Neuronal stem cell (in vitro differentiated cells): Measurements from ENCODE around the gene UGT1A7.

ENCODE experiments used
- DNase-seq: peaks from one replicate; pipeline ENCODE4 v3.0.0-alpha.2; 2013; ENCODE audit warnings: low spot score
- H2AFZ ChIP-seq: one replicate; pipeline ENCODE4 v1.6.1; 2013; ENCODE audit warnings: mild to moderate bottlenecking, low read length, inconsistent platforms
- H2AK5ac ChIP-seq: 2 replicates; pipeline ENCODE4 v1.6.1; 2013; ENCODE audit warnings: low read depth, mild to moderate bottlenecking, inconsistent platforms, low read length, moderate library complexity, mixed read lengths
- H2BK120ac ChIP-seq: 2 replicates; pipeline ENCODE4 v1.6.1; 2013; ENCODE audit warnings: low read depth, mild to moderate bottlenecking, inconsistent platforms, low read length, moderate library complexity, mixed read lengths
- H2BK12ac ChIP-seq: one replicate; pipeline ENCODE4 v1.6.1; 2013; ENCODE audit warnings: low read length, inconsistent platforms
- H2BK15ac ChIP-seq: 2 replicates; pipeline ENCODE4 v1.6.1; 2013; ENCODE audit warnings: mild to moderate bottlenecking, low read length, inconsistent platforms, mixed read lengths
- H2BK5ac ChIP-seq: one replicate; pipeline ENCODE4 v1.6.1; 2013; ENCODE audit warnings: inconsistent platforms, mild to moderate bottlenecking, low read length, moderate library complexity
- H3K14ac ChIP-seq: one replicate; pipeline ENCODE4 v1.6.1; 2013; ENCODE audit warnings: low read length, inconsistent platforms
- H3K18ac ChIP-seq: 2 replicates; pipeline ENCODE4 v1.6.1; 2013; ENCODE audit warnings: low read length, inconsistent platforms
- H3K23ac ChIP-seq: 2 replicates; pipeline ENCODE4 v1.6.1; 2013; ENCODE audit warnings: low read depth, mild to moderate bottlenecking, mixed read lengths, low read length, inconsistent platforms; ENCODE audit not compliant: poor library complexity
- H3K27ac ChIP-seq: replicated peaks from 3 replicates; pipeline ENCODE4 v1.5.1; 2013; ENCODE audit warnings: low read length, inconsistent platforms
- H3K27me3 ChIP-seq, 3 experiments: 2 replicates each; pipeline ENCODE4 v1.6.1; 2013; ENCODE audit warnings: low read length in 3 of 3, mild to moderate bottlenecking in 2 of 3, inconsistent platforms in 1 of 3, low read depth in 1 of 3, mixed read lengths in 1 of 3, moderate library complexity in 1 of 3; ENCODE audit not compliant: control insufficient read depth in 3 of 3, insufficient read depth in 3 of 3
- H3K36me3 ChIP-seq, 2 donors: replicated peaks in 1 of 2; 2 replicates each; pipeline ENCODE4 v1.6.1; 2013; ENCODE audit warnings: low read length in 2 of 2; ENCODE audit not compliant: control insufficient read depth in 2 of 2, insufficient read depth in 2 of 2
- H3K4ac ChIP-seq: 2 replicates; pipeline ENCODE4 v1.6.1; 2013; ENCODE audit warnings: inconsistent platforms, mild to moderate bottlenecking, low read length, moderate library complexity
- H3K4me1 ChIP-seq, 2 donors: 1 replicate in 1 of 2; 2 replicates in 1 of 2; pipeline ENCODE4 v1.6.1; 2013; ENCODE audit warnings: low read length in 2 of 2, low read depth in 1 of 2; ENCODE audit not compliant: control insufficient read depth in 2 of 2, insufficient read depth in 1 of 2
- H3K4me2 ChIP-seq: one replicate; pipeline ENCODE4 v1.6.1; 2013; ENCODE audit warnings: mild to moderate bottlenecking, low read length, inconsistent platforms; ENCODE audit not compliant: insufficient read depth, poor library complexity, severe bottlenecking
- H3K4me3 ChIP-seq, 2 donors: 2 replicates each; pipeline ENCODE4 v1.5.1; 2013; ENCODE audit warnings: low read length in 2 of 2, mild to moderate bottlenecking in 2 of 2, inconsistent platforms in 1 of 2, moderate library complexity in 1 of 2
- H3K79me1 ChIP-seq: one replicate; pipeline ENCODE4 v1.6.1; 2013; ENCODE audit warnings: low read depth, mild to moderate bottlenecking, inconsistent platforms, low read length, moderate library complexity
- H3K9ac ChIP-seq: one replicate; pipeline ENCODE4 v1.6.1; 2013; ENCODE audit warnings: mild to moderate bottlenecking, low read depth, low read length, inconsistent platforms; ENCODE audit not compliant: poor library complexity
- H3K9me3 ChIP-seq, 2 donors: replicated peaks in 1 of 2; 2 replicates each; pipeline versions ENCODE3 to v1.6.1; 2013; ENCODE audit warnings: low read length in 2 of 2, mild to moderate bottlenecking in 2 of 2, inconsistent platforms in 1 of 2, low read depth in 1 of 2, mixed read lengths in 1 of 2, moderate library complexity in 1 of 2; ENCODE audit not compliant: control insufficient read depth in 2 of 2, insufficient read depth in 1 of 2
- H4K8ac ChIP-seq: one replicate; pipeline ENCODE4 v1.6.1; 2013; ENCODE audit warnings: low read depth, mild to moderate bottlenecking, inconsistent platforms, low read length, moderate library complexity
- H4K91ac ChIP-seq: one replicate; pipeline ENCODE4 v1.6.1; 2013; ENCODE audit warnings: low read length, low read depth, mild to moderate bottlenecking, inconsistent platforms; ENCODE audit not compliant: poor library complexity
- WGBS, 2 donors: extraction: QIAGEN DNeasy Blood & Tissue Kit; methylation state at CpG; one replicate each; pipeline ENCODE4 v1.1.7; 2013; ENCODE audit warnings: missing lambda C conversion rate in 2 of 2, mixed read lengths in 1 of 2; ENCODE audit not compliant: insufficient read length in 2 of 2, insufficient replicate concordance in 1 of 2; ENCODE audit errors: extremely low coverage in 2 of 2; 5-methylcytosine and 5-hydroxymethylcytosine counted together

UGT1A7 gene

DNA sequence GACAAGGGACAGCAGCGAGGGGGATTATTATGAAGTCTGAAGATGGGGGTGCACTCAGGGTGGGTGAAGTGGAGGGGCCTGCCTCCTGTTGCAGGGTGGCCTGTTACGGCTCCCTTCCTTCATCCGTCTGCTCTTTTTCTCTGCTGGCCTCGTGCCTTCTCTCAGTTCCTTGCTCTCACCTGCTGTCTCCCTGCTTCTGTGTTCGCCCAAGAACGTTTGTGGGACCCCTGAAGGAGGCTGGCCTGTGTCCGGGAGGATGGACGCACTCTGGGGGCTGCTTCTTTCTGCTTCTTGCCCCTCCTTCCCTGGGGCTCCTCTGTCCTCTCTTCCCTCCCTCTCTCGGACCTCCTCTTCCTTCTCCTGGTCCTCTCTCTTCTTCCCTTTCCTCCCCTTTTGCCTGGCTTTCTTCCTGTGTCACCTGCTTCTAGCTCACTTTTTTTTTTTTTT is 110.2 kb downstream of the UGT1A7 start:
- Histone ChIP-seq H2BK5ac (no peak overlapping the region), H2AFZ (no peak overlapping the region), H3K23ac (no peak overlapping the region), H3K4me2 (peak overlapping the region; percentile 11), H2AK5ac (no peak overlapping the region), H3K18ac (no peak overlapping the region), H3K36me3 (no peaks in the 10 kb centered on the region), H3K9me3 (no peaks in the 10 kb centered on the region), H4K91ac (no peak overlapping the region), H2BK120ac (no peak overlapping the region), H3K4me3 (no peak overlapping the region), H3K27me3 (peaks cover 0 to 3% (median 0%) of the 10 kb centered on the region in 3 experiments), H2BK15ac (no peak overlapping the region), H2BK12ac (no peak overlapping the region), H4K8ac (no peak overlapping the region), H3K14ac (no peak overlapping the region), H3K4ac (no peak overlapping the region), H3K4me1 (no peaks in the 10 kb centered on the region), H3K79me1 (no peaks in the 10 kb centered on the region), H3K27ac (no peak overlapping the region), H3K9ac (no peak overlapping the region)
- DNase-seq = no peak
- no CpG with 5 or more reads among the region's 9 CpGs for WGBS, 2 donors

GRCh38 chr2:233792720-233793119 is 111.0 kb downstream of the UGT1A7 start:
- Histone ChIP-seq H3K36me3 (no peaks in the 10 kb centered on the region), H2AFZ (no peak overlapping the region), H3K23ac (no peak overlapping the region), H3K4me2 (no peak overlapping the region), H3K4me1 (no peaks in the 10 kb centered on the region), H3K14ac (no peak overlapping the region), H3K18ac (no peak overlapping the region), H3K4ac (no peak overlapping the region), H3K4me3 (peak overlapping the region in 1 of 2 donors; percentile 61), H2BK120ac (no peak overlapping the region), H4K91ac (no peak overlapping the region), H2BK5ac (no peak overlapping the region), H3K9ac (no peak overlapping the region), H4K8ac (no peak overlapping the region), H2BK15ac (no peak overlapping the region), H3K27ac (no peak overlapping the region), H2BK12ac (no peak overlapping the region), H3K79me1 (no peaks in the 10 kb centered on the region), H2AK5ac (no peak overlapping the region), H3K27me3 (peaks cover 0 to 3% (median 0%) of the 10 kb centered on the region in 3 experiments), H3K9me3 (no peaks in the 10 kb centered on the region)
- no peak for DNase-seq
- WGBS, 2 donors = no CpG with 5 or more reads among the region's 7 CpGs

DNA sequence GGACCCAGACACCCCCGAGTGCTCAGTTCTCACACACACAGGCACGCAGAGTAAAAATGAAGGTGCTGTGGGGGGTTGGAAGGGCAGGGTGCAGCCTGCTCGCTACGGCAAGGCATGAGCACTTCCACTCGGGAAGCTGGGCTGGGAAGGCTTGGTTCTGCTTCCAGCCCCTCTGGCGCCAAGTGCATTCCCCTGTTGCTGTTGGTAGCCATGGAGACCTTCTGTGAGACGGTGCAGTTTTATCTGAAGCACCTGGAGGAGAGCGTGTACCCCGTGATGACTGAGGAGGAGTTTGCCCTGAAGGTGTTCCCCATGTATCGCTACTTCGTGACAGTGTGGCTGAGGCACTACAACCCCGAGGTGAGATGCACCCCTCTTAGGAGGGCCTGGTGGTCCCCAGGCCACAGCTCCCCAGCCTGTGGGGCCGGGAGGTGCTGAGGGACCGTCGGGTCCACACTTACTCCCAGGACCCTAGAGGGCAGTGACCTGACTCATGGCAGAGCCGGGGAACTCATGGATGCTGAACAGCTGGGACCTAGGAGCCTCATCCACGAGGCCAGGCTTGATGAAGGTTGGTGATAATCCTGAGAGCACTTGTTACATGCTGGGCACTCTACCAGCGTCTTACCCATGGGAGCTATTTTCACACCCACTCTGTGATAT is 111.9 kb downstream of the UGT1A7 start:
- Histone ChIP-seq H3K4me1 (no peaks in the 10 kb centered on the region), H3K4me2 (no peak overlapping the region), H2AK5ac (peak overlapping the region; percentile 2), H4K91ac (no peak overlapping the region), H3K36me3 (no peaks in the 10 kb centered on the region), H2BK5ac (no peak overlapping the region), H3K14ac (no peak overlapping the region), H3K27me3 (peaks cover 0 to 3% (median 0%) of the 10 kb centered on the region in 3 experiments), H2BK120ac (no peak overlapping the region), H3K79me1 (no peaks in the 10 kb centered on the region), H3K4me3 (no peak overlapping the region), H3K9ac (peak overlapping the region; percentile 34), H2AFZ (no peak overlapping the region), H3K4ac (peak overlapping the region; percentile 20), H2BK15ac (peak overlapping the region; percentile 65), H3K18ac (no peak overlapping the region), H3K9me3 (no peaks in the 10 kb centered on the region), H3K27ac (no peak overlapping the region), H3K23ac (no peak overlapping the region), H4K8ac (no peak overlapping the region), H2BK12ac (no peak overlapping the region)
- no CpG with 5 or more reads among the region's 18 CpGs for WGBS, 2 donors
- no peak for DNase-seq

- Histone ChIP-seq H3K4me3 (no peak overlapping the region), H3K4me2 (no peak overlapping the region), H2BK120ac (no peak overlapping the region), H2BK12ac (peak overlapping the region; percentile 66), H3K79me1 (no peaks in the 10 kb centered on the region), H2BK15ac (peak overlapping the region; percentile 65), H3K4me1 (peaks cover 0 to 2% of the 10 kb centered on the region in 2 donors), H4K91ac (no peak overlapping the region), H4K8ac (no peak overlapping the region), H2BK5ac (no peak overlapping the region), H3K4ac (peak overlapping the region; percentile 20), H3K9me3 (no peaks in the 10 kb centered on the region), H3K27ac (no peak overlapping the region), H3K9ac (no peak overlapping the region), H3K23ac (no peak overlapping the region), H3K14ac (no peak overlapping the region), H2AFZ (no peak overlapping the region), H3K27me3 (peaks cover 0 to 3% (median 0%) of the 10 kb centered on the region in 3 experiments), H3K18ac (no peak overlapping the region), H3K36me3 (no peaks in the 10 kb centered on the region), H2AK5ac (no peak overlapping the region)
- WGBS, 2 donors = no CpG with 5 or more reads among the region's 17 CpGs
- DNase-seq = no peak
Measured at GRCh38 chr2:233794128-233794658, 112.5 kb downstream of the UGT1A7 start.
